Uterus (tissue), 2 donors: Measurements from ENCODE around the gene DAB2.

Experiments
- POLR2A ChIP-seq, 2 donors: fragments of 450-650 bp; IDR thresholded peaks; one replicate each; pipeline ENCODE4 v1.6.1; 2016; ENCODE audit warnings: antibody characterized with exemption in 2 of 2, mild to moderate bottlenecking in 1 of 2, moderate library complexity in 1 of 2
- TF ChIP-seq, protein P1 (sequence below), 4 experiments: fragments of 200-600 bp in 2 of 4; fragments of 450-650 bp in 2 of 4; sonication (generic) in 2 of 4; IDR thresholded peaks; one replicate each; pipeline ENCODE4 v1.5.1; 2016 to 2019; ENCODE audit warnings: antibody characterized with exemption in 4 of 4, mild to moderate bottlenecking in 2 of 4, moderate library complexity in 1 of 4

DNA sequence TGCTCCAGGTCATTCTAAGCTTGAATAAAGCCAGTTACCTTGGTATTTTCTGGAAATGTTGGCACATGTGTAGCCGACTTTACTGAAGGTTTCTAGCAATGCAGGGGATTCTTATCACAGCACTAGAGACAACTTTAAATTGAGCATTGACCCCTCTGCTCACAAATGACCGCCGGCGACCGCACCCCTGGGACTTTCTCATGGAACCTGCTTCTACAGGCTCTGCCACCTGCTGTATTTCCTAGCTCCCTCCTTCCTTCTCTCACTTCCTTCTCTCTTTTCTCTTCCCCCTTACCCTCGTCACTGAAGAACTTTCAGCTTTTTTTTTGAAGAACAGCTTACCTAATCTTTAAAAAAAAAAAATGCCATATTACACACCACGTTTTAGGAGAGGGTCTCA is 30.9 kb upstream of the DAB2 start:
- TF ChIP-seq, protein P1, sequence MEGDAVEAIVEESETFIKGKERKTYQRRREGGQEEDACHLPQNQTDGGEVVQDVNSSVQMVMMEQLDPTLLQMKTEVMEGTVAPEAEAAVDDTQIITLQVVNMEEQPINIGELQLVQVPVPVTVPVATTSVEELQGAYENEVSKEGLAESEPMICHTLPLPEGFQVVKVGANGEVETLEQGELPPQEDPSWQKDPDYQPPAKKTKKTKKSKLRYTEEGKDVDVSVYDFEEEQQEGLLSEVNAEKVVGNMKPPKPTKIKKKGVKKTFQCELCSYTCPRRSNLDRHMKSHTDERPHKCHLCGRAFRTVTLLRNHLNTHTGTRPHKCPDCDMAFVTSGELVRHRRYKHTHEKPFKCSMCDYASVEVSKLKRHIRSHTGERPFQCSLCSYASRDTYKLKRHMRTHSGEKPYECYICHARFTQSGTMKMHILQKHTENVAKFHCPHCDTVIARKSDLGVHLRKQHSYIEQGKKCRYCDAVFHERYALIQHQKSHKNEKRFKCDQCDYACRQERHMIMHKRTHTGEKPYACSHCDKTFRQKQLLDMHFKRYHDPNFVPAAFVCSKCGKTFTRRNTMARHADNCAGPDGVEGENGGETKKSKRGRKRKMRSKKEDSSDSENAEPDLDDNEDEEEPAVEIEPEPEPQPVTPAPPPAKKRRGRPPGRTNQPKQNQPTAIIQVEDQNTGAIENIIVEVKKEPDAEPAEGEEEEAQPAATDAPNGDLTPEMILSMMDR (IDR thresholded peaks at IDR 0.05) = no peak
- TF ChIP-seq POLR2A (IDR thresholded peaks at IDR 0.05) = no peak
